ENCODE data around the gene IRS2.

IRS2 gene

DNA sequence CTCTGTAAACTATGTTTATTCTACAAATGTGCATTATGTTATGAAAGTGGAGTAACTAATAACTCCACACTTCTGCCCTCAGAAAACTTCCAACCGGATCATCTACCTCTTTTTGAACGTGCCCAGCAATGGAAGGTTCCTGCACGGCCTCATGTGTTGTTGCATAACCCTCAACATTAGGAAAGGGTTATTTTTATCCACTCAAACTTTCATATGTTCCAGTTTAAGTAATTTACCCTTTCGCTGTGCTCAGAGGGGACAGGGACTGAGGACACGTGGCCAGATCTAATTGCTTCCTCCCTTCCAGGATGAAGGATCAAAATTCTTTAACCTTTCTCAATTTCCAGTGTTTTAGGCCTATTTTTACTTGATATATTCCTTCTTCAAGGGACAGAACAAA, 29.6 kb downstream of the IRS2 start:
- no peak for DNase-seq (ENCODE audit: low read depth in 1 of 2, low spot score in 1 of 2)

DNA sequence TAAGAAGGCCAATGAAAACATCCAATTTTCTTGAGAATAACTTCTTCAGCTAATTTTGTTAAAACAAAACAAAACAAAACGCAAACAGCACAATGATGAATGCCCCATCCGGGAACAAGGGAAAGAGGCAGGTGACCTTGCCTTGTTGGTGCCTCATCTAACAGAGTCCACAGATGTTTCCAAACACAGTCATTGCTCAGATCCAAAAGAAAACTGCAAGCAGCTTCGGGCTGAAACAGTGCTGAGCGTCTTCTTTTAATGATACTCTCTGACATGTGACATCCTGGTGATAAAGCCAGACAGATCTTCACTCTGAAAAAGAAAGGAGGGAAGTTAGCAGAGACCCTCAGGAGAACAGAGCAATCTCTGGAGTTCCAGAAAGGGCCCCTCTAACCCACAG, 30.4 kb downstream of the IRS2 start:
- DNase-seq (ENCODE audit: low read depth in 1 of 2, low spot score in 1 of 2) = no peak

DNA sequence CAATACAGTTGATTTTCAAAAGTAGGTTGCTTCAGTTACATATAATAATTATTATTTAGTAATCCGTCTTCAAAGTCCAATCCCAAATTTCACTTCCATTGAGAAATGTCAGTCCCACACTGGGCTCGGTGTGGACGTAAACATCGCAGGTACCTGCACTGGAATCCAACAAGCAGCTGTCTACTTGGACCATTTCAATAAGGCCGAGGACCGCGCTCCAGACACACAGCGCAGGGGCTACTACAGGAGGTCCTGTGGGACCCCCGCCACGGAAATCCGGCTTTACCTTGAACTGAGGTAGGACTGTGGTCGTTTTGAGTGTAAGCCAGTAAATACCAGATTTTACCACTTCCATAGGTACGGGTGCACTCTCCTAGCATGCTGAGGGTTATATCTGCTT, 30.8 kb downstream of the IRS2 start:
- DNase-seq (ENCODE audit: low read depth in 1 of 2, low spot score in 1 of 2) = no peak

DNA sequence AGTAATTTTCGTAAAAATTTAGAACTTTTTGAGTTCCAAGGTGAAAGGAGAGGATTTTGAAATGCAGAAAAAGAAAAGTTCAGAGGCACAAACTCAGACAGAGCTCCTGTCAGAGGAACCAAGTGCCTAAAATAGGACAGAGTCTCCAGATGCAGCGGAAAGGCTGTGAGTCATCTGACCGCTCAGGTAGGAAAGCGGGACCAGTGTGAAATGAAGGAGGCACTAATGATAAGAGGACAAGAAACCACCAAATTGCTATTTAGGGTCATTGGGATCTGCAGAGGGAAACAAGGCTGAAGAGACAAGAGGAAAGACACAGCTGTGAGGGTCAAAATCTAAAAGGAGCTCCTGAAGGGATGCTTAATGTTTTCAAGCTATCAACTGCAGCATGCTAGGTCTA, 34.9 kb downstream of the IRS2 start:
- DNase-seq (ENCODE audit: low read depth in 1 of 2, low spot score in 1 of 2) = no peak

DNA sequence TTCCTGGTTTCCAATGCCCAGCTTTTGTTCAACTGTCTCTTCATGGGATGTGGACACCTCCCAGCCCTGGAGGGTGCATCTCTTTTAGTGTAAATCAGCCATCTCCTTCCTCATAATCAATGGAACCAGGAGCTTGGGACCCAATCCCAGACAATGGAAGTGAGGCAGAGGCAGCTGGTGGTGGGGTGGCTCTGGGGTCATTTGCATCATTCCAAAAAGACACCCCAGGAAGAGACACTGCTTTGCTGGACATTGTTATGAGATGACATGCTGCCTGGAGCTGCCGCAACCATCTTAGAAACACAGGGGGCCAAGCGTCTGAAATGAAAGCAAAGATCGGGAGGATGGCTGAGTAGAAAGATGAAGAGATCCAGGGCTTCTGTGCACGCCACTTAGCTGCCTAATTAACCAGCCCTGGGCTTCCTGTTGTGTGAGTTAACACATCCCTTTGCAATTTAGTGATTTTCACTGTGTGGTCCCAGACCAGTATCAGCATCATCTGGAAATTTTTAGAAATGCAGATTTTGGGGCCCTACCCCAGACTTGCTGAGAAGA, 36.1 kb downstream of the IRS2 start:
- DNase-seq (ENCODE audit: low read depth in 1 of 2, low spot score in 1 of 2) = no peak

DNA sequence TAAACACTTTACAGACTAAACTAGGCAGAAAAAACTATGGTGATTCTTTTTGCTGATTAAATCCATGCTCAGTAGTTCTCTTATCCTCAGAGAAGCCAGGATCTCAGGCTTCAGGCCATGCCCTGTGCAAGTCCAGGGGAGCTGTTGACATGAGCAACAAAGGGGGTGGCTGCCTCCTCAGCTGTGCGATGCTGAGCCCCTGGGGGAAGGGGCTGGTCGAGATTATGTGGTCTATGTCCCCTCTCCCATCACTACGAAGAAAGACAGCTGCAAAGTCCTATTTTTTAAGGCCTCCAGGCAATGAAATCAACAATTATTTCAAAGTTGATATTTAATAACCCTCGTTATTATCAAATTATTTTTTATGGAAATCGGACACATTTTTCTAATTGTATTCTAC, 37.0 kb downstream of the IRS2 start:
- DNase-seq (ENCODE audit: low read depth in 1 of 2, low spot score in 1 of 2) = no peak

DNA sequence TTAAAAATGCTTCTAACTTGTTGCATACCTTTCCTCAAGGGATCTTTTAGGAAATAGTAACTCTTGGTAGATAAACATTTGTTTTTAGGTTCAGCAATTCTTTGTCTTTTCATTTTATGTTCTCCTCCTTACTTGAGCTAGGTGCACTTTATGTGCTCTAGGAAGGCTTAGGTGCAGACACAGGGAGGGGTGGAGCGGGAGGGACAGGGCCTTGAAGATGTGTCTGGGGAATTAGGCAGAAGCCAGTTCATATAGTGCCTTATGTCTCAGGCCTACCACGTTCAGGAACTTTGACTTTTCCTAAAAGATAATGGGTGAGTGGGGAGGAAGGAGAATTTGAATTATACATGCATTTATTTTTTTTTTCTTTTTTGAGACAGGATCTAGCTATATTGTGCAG, 37.7 kb downstream of the IRS2 start:
- DNase-seq (ENCODE audit: low read depth in 1 of 2, low spot score in 1 of 2) = no peak

DNA sequence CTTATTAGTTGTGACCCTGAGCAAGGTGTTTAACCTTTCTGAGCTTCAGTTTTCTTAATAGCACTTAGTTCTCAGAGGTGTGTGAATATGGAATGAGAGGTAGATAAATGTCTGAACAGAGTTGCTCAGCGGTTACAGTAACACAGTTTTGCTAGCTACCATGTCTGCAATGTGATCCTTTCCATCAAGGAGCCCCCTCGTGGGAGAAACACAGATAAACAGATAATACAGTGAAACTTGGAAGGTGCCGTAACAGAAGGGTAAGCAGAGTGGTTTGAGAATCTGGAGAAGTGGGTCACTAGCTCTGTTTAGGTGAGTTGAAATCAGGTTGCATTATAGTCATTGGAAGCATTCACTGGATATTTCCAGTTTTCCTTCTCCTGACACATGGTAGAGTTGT, 38.9 kb downstream of the IRS2 start:
- no peak for DNase-seq (ENCODE audit: low read depth in 1 of 2, low spot score in 1 of 2)

DNA sequence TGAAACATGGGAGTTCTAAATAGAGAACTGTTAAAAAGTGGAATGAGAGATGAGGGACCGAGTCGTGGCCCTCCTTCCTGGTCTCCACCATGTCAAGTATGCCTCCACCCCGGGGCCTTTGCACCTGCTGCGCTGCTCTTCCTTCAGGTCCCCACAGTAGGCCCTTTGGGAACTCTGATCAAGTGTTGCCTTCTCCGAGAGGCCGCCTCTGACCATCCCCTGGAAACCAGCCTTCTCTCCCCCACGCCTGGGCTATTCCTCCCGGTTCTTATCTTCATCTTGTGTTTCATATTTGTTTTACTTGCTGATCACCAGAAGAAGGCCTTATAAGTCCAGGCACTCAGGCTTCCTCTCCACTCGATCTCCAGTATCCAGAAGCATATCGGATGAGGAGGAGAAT, 40.0 kb downstream of the IRS2 start:
- DNase-seq (ENCODE audit: low read depth in 1 of 2, low spot score in 1 of 2) = no peak

DNA sequence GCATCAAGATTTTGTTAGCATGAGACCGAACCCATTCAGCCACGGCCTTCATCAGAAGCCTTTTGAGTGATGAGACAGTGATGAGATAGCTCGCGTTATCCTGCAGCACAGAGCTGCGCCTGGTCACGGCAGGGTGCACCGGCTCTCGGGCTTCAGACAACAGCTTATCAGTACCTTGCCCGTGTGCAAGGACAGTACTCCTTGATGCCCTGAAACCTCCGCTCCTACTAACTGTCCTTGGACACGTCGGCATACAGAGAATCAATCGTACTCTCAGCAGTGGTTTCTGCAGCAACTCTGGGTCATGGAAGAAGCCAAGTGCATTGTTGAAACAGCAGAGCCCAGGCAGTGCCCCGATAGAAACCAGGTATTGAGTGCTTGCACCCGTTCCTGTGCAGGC, 40.7 kb downstream of the IRS2 start:
- DNase-seq (ENCODE audit: low read depth in 1 of 2, low spot score in 1 of 2) = no peak

DNA sequence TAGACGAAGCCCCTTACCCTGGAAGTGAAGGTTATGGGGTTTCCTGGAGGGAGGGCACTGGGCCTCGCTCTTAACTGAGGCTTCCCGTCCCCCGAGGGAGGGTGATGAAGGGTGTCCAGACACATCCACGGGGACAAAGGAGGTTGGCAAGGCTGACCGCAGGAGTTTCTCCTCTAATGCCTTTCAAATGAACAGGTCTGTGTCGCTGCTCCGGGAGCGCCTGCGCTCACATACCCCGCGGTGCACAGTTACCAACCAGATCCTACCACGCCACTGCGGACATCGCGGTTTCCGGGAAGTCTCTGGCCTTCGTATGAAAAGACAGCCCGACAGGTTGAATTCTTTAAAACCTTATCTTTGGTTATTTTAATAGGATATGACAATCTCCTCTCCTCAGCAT, 41.3 kb downstream of the IRS2 start:
- no peak for DNase-seq (ENCODE audit: low read depth in 1 of 2, low spot score in 1 of 2)

DNA sequence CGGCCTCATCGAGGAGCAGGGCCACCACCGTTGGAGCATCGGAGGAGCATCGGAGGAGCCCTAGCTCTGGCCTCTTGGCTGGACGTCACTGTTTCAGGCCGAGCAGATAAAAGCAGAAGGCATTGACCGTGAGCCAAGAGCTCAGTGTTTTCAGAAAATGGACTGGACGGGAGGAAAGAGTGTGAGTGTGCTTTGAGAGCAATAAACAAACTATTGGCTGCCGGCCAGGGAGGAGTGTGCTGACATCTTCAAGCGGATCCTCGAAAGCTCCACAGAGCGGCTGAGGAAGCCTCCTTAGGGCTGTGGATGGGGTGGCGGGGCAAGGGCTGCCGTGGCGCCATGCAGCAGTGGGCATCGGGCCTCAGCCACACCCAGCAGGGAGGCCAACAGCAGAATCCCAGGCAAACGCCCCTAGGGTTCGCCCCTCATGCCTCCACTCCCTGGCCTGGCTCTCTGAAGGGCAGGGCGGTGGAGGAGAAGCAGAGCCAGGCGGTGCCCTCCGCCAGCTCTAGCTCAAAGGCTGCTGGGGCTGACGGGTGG, 41.8 kb downstream of the IRS2 start:
- no peak for DNase-seq (ENCODE audit: low read depth in 1 of 2, low spot score in 1 of 2)

DNA sequence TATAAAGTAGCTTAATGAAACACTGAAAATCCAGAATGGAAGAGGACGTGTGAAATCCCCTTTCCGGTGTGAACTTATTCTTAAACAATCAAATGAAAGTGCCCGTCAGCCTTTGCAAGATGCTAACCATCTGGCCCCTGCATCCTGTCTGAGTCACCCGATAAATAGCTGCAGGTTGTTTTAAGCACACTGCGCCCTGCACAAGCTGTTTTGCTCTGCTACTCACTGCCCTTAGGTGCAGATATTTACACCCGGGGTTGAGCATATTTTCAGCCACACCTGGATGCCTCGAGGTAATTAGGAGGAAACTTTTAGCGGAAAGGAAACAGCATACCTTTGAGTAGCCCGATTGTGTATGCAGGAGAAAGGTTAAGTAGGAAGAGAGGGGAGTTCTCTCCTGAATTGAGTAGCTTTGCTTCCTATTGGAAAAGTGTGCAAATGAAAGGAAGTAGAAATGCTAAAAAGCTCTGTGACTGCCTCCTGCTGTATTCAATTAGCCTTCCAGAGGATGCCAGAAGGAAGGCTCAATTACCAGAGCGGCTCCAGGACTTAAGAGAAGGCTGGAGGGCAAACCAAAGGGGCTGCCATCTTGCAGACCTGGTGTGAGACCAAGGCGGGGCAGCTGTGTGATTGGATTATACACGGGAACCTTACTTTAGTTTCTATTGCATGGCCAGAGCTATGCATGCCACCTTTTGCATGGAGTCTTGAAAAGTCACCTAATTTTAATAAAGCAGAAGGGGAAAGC, 42.5 kb downstream of the IRS2 start:
- no peak for DNase-seq (ENCODE audit: low read depth in 1 of 2, low spot score in 1 of 2)

DNA sequence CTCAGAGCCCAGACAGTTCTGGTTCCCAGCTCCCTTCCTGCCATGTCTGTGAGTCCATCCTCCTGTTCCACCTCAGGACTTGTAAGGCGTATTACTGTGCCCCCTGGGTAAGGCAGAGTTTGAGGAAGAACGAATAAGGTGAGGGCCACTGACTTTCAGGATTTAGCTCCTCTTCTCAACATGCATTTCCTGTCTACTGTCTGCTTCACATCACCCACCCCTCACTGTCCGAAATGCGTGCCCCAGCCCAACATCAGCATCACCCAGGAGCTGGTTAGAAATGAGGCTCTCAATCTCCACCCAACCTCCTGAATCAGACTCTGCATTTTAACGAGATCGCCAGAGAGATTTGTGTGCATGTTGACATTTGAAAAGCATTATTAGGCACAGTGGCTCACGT, 44.4 kb downstream of the IRS2 start:
- no peak for DNase-seq (ENCODE audit: low read depth in 1 of 2, low spot score in 1 of 2)

DNA sequence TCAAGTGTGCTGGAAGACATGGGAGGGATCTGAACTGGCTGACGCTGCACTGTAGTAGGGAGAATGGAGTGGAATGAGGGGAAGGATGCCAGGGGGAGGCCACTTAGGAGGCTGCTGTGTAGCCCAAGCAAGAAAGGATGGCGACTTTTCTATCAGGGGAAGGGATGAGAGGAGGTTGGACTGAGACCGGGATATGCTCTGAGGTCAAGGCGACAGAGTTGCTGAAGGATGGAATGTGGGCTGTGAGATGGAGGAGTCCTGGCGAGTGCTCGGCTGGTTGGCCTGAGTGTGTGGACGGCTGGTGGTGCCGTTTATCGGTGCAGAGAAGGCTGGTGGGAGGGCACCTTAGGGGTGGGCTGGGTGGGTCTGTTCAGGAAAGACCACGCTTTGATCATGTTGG, 45.7 kb downstream of the IRS2 start:
- DNase-seq (ENCODE audit: low read depth in 1 of 2, low spot score in 1 of 2) = no peak

DNA sequence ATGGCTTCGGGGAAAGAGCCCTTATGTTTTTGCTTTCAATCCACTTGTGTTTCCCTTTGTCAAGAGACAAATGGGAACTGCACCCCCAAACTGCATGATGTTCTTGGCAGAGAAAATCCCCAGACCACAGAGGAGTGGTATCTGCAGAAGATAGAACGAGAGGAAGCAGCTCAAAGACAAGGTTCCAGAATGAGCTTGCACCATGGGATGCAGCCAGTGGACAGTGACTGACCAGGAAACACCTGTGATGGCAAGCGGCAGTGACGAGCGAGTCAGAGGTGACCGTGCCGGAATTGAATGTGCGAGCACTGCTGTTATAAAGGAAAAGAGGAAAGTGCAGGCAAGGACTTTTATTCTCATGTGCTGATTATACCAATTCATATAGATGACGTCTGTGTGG, 46.3 kb downstream of the IRS2 start:
- no peak for DNase-seq (ENCODE audit: low read depth in 1 of 2, low spot score in 1 of 2)

DNA sequence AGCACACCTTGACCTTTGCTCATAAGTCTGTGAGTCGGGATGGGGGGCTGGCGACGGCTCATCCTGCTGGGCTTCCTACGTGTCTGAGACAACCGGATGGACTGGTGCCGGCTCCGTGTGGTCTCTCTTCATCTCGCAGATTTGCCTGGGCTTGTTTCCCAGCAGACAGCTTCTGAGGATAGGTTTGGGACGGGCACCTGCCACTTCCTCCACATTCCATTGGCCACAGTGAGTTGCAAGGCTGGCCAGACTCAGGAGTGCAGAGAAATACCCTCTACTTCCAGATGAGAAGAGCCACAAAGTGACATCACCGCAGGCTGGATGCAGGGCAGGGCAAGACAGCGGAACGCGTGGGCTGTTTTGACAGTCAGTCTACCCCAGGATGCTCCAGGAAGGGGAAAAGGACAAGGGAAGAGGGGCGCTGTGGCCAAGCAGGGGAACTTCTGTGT, 48.1 kb downstream of the IRS2 start:
- DNase-seq (ENCODE audit: low read depth in 1 of 2, low spot score in 1 of 2) = no peak

DNA sequence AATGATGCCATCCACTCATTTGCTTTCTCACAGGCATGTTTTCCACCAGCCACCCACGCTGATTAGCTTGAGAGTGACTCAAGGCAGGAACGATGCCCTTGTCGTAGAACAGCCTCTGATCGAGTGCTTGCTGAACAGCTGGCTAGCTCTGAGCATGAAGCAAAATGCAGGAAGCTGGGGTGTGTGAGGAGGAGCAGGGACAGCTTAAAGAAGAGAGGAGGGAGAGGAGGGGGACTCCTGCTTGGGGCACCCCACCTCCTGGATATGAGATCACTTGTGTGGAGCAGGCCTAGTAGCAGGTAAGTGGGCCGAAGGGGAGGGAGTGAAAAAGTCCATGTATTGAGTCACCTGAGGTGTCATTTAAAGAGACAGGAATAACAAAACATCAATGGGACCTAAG, 48.8 kb downstream of the IRS2 start:
- peak in 1 of 2 donors; percentile 16 for DNase-seq (ENCODE audit: low read depth in 1 of 2, low spot score in 1 of 2)

DNA sequence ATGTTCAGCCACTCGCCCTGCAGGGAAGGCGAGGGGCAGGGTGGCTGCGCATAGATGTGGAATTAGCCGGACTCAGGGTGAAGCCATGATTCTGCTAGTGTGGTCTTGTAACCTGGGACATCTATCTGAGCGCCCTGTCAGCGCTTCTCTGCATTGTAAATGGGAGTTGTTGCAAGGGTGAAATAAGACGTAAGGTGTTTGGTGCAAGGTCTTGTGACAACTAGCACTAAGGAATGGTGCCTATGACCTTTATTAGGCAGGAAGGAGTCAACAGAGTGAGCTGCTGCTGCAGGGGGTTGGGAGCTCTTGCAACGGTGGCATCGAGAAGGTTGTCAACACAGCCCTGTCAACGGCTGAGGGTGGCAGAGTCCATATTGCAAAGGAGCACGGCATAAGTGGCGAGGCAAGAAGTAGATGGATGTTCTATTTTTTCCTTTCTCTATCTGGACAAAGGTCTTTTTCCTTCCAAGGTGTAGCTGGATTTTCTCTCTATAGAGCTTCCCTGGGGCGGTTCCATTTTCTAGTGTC, 49.3 kb downstream of the IRS2 start:
- no peak for DNase-seq (ENCODE audit: low read depth in 1 of 2, low spot score in 1 of 2)

DNA sequence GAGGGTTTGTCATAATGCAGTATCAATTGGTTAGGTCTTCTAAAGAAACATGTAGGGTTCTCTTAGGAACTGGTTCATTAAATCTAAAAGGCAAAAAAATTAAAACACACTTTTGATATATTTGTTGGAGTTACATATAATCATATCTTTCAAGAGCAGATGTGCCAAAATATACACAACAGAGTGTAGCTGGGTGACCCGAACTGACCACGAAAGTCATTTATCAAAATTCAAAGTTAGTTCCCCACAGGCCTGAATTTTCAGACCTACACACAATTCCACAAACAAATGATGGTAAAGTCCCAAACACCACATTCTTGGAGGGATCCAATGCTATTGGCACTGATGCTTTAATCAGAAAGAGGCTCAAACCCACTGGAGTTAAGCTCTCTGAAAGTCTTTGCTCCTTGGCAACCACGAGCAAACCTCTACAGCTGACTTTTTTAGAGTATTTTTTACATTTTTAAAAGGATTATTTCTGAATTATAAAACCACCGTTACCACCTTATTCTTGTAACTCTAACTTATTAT, 50.9 kb downstream of the IRS2 start:
- DNase-seq (ENCODE audit: low read depth in 1 of 2, low spot score in 1 of 2) = no peak

DNA sequence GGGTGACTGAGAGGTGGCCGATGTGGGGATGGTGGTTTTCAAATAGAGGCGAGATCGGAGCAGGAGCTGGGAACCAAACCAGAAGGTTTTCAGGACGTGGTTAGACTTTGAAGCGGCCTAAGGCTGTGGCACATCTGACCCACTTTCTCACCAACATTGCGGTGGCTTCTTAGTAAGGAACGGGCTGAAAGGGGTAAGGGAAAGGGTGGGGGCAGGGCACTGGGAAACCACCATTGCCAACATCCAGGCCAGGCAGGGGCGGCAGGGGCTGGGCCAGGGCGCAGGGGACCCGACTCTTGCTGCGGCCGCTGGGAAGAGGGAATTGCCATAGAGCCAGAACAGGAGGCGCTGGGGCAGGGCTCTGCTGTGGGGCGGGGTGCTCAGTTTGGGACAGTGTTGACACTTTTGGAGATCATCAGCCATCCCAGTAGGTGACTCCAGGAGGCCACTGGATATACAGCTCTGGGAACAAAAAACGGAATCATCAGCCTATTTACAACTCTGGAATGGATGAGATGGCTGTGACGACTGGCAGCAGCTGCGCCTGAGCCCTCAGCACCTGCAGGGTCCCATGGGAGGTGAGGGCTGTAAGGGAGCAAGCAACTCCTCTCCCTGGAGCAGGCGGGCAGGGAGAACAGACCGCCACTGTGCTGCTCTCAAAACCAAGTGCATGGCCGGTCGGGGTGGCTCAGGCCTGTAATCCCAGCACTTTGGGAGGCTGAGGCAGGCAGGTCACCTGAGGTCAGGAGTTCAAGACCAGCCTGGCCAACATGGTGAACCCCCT, 52.2 kb downstream of the IRS2 start:
- DNase-seq (ENCODE audit: low read depth in 1 of 2, low spot score in 1 of 2) = no peak

DNA sequence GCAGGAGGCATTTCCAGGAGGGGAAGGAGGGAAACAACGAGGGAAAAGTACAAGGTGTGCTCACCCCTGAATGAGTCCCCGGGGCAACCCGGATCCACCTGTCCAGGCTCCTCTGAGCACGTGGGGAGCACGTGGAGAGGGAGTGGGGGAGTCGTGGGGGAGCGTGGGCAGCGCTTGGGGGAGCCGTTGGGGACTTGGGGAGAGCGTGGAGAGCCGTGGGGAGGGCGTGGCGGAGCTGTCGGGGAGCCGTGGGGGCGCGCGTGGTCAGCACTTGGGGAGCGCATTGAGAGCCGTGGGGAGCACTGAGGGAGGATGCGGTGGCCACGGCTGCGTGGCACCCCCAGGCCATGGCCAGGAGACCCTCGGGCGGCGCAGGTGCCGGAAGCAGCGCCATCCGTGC, 52.8 kb downstream of the IRS2 start:
- DNase-seq (ENCODE audit: low read depth in 1 of 2, low spot score in 1 of 2) = no peak
